ENCODE data around the gene TPRN. TPM values are rescaled to one million over a fixed set of nuclear protein-coding genes. Genes with fewer than 3 reads are reported as not detected.
A peak's percentile ranks its signal among the peaks of the same experiment; 100 is the strongest.

Gene TPRN
- total and polyA plus RNA-seq, 9 of the 15 experiments (the other 6 are each of a cell fraction or from before 2014, with no cell fraction given): 0.31 to 31.9 (median 4.4) TPM

GRCh38 chr9:137232101-137232500 is 31.6 kb upstream of the TPRN start:
- FAIRE-seq: no peak
- peak; percentile 17; the same call in 1 of the 2 replicates for TF ChIP-seq POLR2G (IDR thresholded peaks at IDR 0.05; ENCODE audit: low read depth, low read length)
- no peak for TF ChIP-seq CBFA2T2 (conservative IDR thresholded peaks at IDR 0.05)
- no peak for TF ChIP-seq TEAD1 (CRISPR knock-in tag; IDR thresholded peaks at IDR 0.05)
- TF ChIP-seq EP300 (IDR thresholded peaks at IDR 0.05; ENCODE audit: low read length): no peak
- H3K9me1 ChIP-seq (ENCODE audit: control insufficient read depth, insufficient read depth, low read length): peaks cover 4% of the 10 kb centered on the region
- H3K79me2 ChIP-seq (ENCODE audit: control insufficient read depth, insufficient read depth, low read length): no peaks in the 10 kb centered on the region; the same call in 2 of the 3 replicates
- ATAC-seq: no peak
- H3K27me3 ChIP-seq (ENCODE audit: control insufficient read depth in 2 of 2, insufficient read depth in 2 of 2, low read length in 2 of 2): no peaks in the 10 kb centered on the region
- no peak overlapping the region for H2AFZ ChIP-seq (ENCODE audit: low read depth, low read length)
- H3K9me3 ChIP-seq (replicated peaks; ENCODE audit: control insufficient read depth, insufficient read depth, low read depth, low read length): no peaks in the 10 kb centered on the region
- intact Hi-C loops (cut with micrococcal nuclease) (no loop called here), in situ Hi-C loops (cut with MboI) (loop anchor here (25.0 kb wide), 1 partner anchor 445 kb away; the partner anchor contains the start of genes CCDC183 and TMEM141)
- peaks cover 23 to 100% of the 10 kb centered on the region in 2 experiments for H3K4me1 ChIP-seq (replicated peaks in 1 of 2; ENCODE audit: control insufficient read depth in 2 of 2, insufficient read depth in 2 of 2, low read length in 2 of 2)
- peak overlapping the region in 1 of 2 experiments; percentile 36; a peak in 1 of 4 replicates for H3K9ac ChIP-seq (ENCODE audit: insufficient read depth in 1 of 2, low read depth in 2 of 2, low read length in 2 of 2)
- BruUV-seq (replicated peaks): no TSS peak
- H3K36me3 ChIP-seq (ENCODE audit: control insufficient read depth, insufficient read depth, low read length): no peaks in the 10 kb centered on the region
- no peak for DNase-seq (ENCODE audit: extremely low read depth in 1 of 4, low spot score in 3 of 4)
- ChIA-PET POLR2A (interaction anchor here (0.5 to 1.1 kb wide), 3 partner anchors 9 to 136 kb away, joined by 3 to 6 read pairs (median 3); partner anchors contain the start of gene TUBB4B), CTCF (ENCODE audit: low intra/inter-chr PET ratio) (no interaction called here)
- no peak overlapping the region for H3K27ac ChIP-seq (ENCODE audit: extremely low read depth, low read depth, low read length)
- H3K4me2 ChIP-seq (ENCODE audit: insufficient read depth, low read length): no peak overlapping the region
- H4K20me1 ChIP-seq (replicated peaks; ENCODE audit: control insufficient read depth, insufficient read depth, low read length): no peaks in the 10 kb centered on the region
- H3K4me3 ChIP-seq: no peak overlapping the region
- WGBS (ENCODE audit: insufficient coverage, low coverage, missing lambda C conversion rate): 68% methylated on average over 10 of the region's 10 CpGs

- WGBS (ENCODE audit: insufficient coverage, low coverage, missing lambda C conversion rate): 74% methylated on average over 17 of the region's 23 CpGs
- ChIA-PET CTCF (ENCODE audit: low intra/inter-chr PET ratio) (no interaction called here), POLR2A (interaction anchor here (0.6 kb wide), 2 partner anchors 383 to 730 kb away, joined by 3 read pairs; no protein-coding TSS in a partner anchor)
- Histone ChIP-seq H3K4me2 (ENCODE audit: insufficient read depth, low read length) (no peak overlapping the region), H3K4me3 (no peak overlapping the region), H3K27me3 (ENCODE audit: control insufficient read depth in 2 of 2, insufficient read depth in 2 of 2, low read length in 2 of 2) (no peaks in the 10 kb centered on the region), H3K9me3 (replicated peaks; ENCODE audit: control insufficient read depth, insufficient read depth, low read depth, low read length) (no peaks in the 10 kb centered on the region), H3K79me2 (ENCODE audit: control insufficient read depth, insufficient read depth, low read length) (no peaks in the 10 kb centered on the region), H4K20me1 (replicated peaks; ENCODE audit: control insufficient read depth, insufficient read depth, low read length) (no peaks in the 10 kb centered on the region), H3K4me1 (replicated peaks in 1 of 2; ENCODE audit: control insufficient read depth in 2 of 2, insufficient read depth in 2 of 2, low read length in 2 of 2) (peaks cover 18 to 100% of the 10 kb centered on the region in 2 experiments), H3K36me3 (ENCODE audit: control insufficient read depth, insufficient read depth, low read length) (no peaks in the 10 kb centered on the region), H2AFZ (ENCODE audit: low read depth, low read length) (no peak overlapping the region), H3K9ac (ENCODE audit: insufficient read depth in 1 of 2, low read depth in 2 of 2, low read length in 2 of 2) (peak overlapping the region in 1 of 2 experiments; percentile 63; a peak in 1 of 4 replicates), H3K9me1 (ENCODE audit: control insufficient read depth, insufficient read depth, low read length) (peaks cover 4% of the 10 kb centered on the region), H3K27ac (ENCODE audit: extremely low read depth, low read depth, low read length) (no peak overlapping the region)
- no peak for DNase-seq (ENCODE audit: extremely low read depth in 1 of 4, low spot score in 3 of 4)
- no peak for ATAC-seq
- intact Hi-C loops (cut with micrococcal nuclease): no loop called here
- BruUV-seq (replicated peaks): no TSS peak
- in situ Hi-C loops (cut with MboI): loop anchor here (25.0 kb wide), 1 partner anchor 444 kb away; the partner anchor contains the start of genes CCDC183 and TMEM141
- TF ChIP-seq SMAD1 (IDR thresholded peaks at IDR 0.05; ENCODE audit: low read depth, low read length, partially characterized antibody) (no peak), NR2C2 (CRISPR knock-in tag; IDR thresholded peaks at IDR 0.05) (0 out of 2 replicates have a peak, but pooled peaks have one; percentile 53), NR2C2 (tag; IDR thresholded peaks at IDR 0.05) (peak; percentile 51; the same call in 1 of the 2 replicates), NR0B1 (IDR thresholded peaks at IDR 0.05; ENCODE audit: partially characterized antibody) (no peak), NR2C1 (IDR thresholded peaks at IDR 0.05) (peak; percentile 68; the same call in 1 of the 2 replicates), NR2C1 (tag; IDR thresholded peaks at IDR 0.05) (peak; percentile 71)
- no peak for FAIRE-seq
Observed at GRCh38 chr9:137231372-137232039, 31.0 kb upstream of the TPRN start.
